C4-2B (cell line): ENCODE data around the gene ADM2.

ENCODE experiments used
- CTCF ChIP-seq: fragments of 450-650 bp; conservative IDR thresholded peaks from 2 replicates; pipeline ENCODE4 v1.5.1; 2017; ENCODE audit warnings: mild to moderate bottlenecking
- ZFX ChIP-seq: fragments of 450-650 bp; IDR thresholded peaks from 2 replicates; pipeline ENCODE4 v1.6.1; 2017

- TF ChIP-seq CTCF, result no peak
- TF ChIP-seq ZFX, result peak; percentile 82; the same call in 1 of the 2 replicates
Measured at GRCh38 chr22:50507421-50507990, 26.2 kb downstream of the ADM2 start, which contains the start of gene LMF2.
